NCI-H187 (cell line): Measurements from ENCODE around the gene EIF4A2.
"Not testable (repeated sequence)": the region's sequence is repeated elsewhere in the genome, so short reads cannot be mapped to it uniquely, and the experiment has no call there.

Experiments
- DNase-seq, 2 experiments: peaks; one replicate each; lab custom pipeline; 2025; lab: John Stamatoyannopoulos, UW

The EIF4A2 gene

DNA sequence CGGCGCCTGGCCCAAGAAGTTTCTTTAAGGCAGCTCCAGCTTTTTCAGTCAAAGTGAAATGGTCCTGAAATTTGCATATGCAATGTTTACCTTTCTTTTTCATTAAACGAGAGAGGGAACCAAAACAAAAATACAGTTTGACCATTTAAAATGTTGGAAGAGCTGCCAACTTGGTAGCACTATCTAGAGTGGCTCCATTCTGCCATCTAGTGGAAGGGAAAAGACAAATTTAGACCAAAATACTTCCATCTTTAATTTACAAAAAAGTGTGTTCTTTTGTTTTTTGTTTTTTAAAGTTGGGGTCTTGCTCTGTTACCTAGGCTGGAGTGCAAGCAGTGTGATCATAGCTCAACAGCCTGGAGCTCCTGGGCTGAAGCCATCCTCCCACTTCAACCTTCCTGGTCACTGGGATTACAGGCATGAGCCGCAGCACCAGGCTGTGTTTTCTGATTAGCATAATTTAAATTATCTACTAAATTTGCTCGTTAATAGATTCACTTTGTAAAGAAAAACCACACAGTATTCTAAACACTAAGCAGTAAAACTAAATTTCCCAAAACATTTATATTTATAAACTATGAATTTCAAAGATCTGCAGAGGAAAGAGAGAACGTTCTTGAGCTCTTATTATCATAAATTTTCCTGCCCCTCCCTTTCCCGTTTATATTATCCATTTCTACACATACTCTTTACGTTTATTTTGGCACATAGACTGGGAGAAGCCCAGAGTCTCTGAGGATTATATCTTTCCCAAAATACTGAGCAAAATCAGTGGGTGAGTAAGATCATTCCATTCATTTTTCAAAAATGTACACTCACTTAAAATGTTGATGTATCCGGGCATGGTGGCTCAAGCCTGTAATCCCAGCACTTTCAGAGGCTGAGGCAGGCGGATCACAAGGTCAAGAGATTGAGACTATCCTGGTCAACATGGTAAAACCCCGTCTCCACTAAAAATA is 38.3 kb downstream of the EIF4A2 start:
- peak in 1 of 2 experiments; percentile 5 for DNase-seq

DNA sequence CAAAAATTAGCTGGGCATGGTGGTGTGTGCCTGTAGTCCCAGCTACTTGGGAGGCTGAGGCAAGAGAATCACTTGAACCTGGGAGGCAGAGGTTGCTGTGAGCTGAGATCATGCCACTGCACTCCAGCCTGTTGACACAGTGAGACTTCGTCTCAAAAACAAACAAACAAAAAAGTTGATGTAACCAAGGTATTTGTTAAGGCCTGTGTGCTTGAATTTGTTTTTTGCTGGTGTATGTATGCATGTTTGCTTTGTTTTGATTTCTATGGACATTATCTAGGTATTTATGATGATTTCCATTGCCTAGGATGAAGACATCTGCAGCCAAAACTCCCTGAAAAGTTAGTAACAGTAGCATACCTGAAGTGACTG is 39.0 kb downstream of the EIF4A2 start:
- DNase-seq = not testable (repeated sequence)

DNA sequence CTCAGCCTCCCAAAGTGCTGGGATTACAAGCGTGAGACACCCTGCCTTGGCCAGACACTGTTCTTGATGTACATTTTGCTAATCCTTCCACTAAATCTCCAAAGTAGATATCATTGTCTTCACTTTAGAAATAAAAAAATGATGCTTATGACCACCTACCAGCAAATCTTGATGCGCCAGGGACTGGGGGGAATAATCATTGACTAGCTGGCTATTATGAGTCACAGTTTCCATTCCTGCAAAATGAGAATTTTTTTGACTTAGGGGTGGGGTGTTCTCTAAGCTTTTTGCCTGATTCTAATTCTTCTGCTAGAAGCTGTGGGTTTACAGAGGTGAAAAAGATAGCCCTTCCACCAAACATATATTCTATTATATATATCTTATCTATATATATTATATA is 40.0 kb downstream of the EIF4A2 start:
- no peak for DNase-seq

GRCh38 chr3:186824430-186825139 is 41.2 kb downstream of the EIF4A2 start:
- DNase-seq = no peak

DNA sequence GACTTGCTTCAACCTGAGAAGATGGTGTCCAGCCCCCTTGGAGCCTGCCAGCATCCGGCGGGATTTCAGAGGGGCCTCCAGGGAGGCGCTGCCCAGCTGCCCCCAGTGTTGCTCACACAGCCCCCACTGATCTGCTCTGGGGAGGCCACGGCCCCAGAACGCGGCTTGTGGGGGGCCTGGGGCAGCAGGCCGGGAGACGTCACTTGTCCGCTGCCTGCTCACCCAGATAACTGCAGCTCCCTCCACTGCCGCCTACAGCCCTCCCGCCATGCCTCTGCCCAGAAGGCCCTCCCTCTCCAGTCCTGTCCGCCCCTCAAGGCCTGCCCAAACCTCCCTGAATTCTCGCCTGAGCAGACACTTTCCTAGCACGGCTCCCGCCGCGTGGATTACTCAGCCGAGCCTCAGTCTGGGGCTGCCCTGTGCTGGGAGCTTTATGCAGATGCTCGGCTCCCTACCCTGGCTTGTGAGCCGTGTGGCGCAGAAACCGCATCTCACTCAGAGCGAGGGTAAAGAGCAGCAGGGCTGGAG is 42.0 kb downstream of the EIF4A2 start:
- no peak for DNase-seq

DNA sequence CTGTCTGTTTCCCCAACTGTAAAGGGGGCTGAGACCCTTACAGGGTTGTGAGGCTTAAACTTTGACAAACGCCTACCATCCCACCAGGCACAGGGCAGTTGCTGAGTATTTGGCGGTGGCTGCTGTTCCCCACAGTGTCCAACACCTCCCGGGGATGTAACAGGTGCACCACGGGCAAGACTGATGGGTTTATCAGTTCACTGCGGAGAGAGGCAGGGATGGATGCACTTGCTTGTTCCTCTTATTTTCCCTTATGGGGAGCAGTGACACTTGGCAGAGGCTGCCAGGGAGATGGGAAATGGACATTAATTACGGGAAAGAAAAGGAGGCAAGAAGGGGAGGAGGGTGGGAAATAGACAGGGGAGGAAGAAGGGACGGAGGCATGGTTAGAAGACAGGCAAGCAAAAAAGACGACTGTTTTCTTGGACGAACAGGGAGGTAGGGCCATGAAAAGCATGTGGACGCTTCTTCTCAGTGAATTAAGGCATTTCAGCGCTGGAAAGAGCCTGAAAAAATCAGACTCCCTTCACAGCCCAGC is 42.6 kb downstream of the EIF4A2 start:
- no peak for DNase-seq

GRCh38 chr3:186826410-186826975 is 43.1 kb downstream of the EIF4A2 start:
- DNase-seq = no peak

DNA sequence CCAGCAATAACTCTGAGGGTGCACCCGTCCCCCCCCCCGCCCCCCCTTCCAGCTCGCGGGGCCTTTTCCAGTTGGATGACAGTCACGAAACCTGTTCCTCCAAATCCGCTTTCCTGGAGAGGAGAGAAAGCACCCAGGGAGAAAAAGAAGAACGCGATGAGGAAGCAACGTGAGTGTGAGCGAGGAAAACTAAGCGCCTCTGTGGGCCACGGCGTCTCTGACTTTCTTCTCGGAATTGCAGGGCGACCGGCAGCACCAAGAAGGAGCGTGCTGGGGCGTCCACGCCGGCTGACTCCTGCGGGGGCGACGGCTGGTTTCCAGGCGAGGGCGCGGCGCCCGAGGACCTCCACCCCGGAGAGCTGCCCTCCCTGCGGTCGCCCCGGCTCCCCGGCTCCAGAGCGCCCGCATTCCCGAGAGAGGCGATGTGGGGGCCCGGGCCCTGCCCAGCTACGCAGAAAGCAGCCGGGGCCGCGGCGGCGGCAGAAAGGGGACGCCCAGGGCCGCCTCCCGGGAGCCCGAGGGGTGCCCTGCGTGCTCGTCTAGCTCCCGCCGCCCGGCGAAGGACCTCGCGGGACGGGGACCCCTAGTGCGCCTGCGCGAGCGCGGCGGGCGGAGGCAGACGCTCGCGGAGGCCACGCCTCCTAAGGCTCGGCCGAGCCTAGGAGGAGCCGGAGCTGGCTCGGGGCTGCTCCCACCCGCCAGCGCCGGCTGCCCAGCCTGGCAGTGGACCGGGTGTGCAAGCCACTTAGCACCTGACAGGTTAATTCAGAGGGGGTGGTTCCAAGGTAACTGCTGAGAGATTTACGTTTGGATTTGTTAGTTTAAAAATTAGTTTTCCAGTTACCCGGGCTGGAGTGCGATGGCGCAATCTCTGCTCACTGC is 43.8 kb downstream of the EIF4A2 start:
- peak; percentile 40 to 73 for DNase-seq

- DNase-seq = no peak
Measured at GRCh38 chr3:186828340-186828739, 45.0 kb downstream of the EIF4A2 start.

DNA sequence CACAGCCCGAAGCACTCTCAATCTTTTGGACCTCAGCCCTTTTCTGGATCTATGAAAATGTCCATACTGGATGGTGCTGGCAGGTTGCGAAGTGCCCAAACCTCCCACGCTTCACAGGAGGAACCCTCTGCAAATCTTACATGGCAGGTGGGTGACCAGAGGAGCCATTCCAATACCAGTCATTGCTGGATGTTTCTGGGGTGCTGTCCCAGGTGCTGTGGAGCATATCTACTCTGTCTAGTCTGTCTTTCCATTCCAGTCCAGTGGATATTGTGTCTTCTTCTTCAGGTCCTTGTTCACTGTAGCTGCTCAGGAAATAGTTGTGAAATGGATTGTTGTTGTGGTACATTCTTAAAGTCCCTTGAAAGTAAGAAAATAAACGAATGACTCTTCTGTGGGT is 48.4 kb downstream of the EIF4A2 start:
- DNase-seq = no peak

DNA sequence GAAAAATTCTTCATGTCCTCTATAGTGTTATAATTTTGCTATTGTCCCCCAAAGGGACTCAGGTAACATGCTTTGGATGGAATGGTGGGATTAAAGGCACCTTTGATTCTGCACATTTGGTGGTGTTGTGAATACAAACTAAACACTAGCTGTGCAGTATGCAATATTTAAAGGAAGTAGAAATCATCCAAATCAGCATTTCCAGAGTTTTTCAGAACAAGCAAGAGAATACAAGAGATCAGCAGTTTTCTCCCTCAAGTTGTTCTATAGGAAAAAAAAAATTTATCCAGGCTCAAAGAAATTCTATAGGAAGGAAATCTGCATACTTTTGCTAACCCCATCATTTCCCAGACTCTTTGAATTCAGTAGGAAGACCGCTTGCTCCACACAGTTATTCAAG is 48.9 kb downstream of the EIF4A2 start:
- no peak for DNase-seq
